IMR-90 (cell line): ENCODE results near the gene AMBRA1. TPM values are rescaled to one million over a fixed set of nuclear protein-coding genes. Genes with fewer than 3 reads are reported as not detected.

Source experiments
- ATAC-seq: fragments of 200-7000 bp; cut with Tn5 transposase; 2 replicates; pipeline ENCODE4 v1.9.1; 2020; ENCODE audit warnings: low read depth, mild to moderate bottlenecking, moderate library complexity
- BruUV-seq: library from RNA; stranded (reverse); fragments of 400-500 nt; replicated peaks from 2 replicates; lab custom pipeline; 2021; lab: Mats Ljungman, UMichigan
- CTCF ChIA-PET: fragments of 300-600 bp; formaldehyde crosslinking; extraction: SDS; loops from one replicate; lab custom pipeline; 2021; ENCODE audit warnings: antibody characterized with exemption; lab: Yijun Ruan, JAX
- POLR2A ChIA-PET: fragments of 300-600 bp; sonication (Branson Sonifier 250); formaldehyde crosslinking; loops from one replicate; lab custom pipeline; 2022; ENCODE audit warnings: antibody characterized with exemption; ENCODE audit not compliant: unreplicated experiment; lab: Charles Lee
- DNase-seq: peaks from one replicate; pipeline ENCODE4 v3.0.0; 2013
- H2AFZ ChIP-seq: replicated peaks from 2 replicates; pipeline ENCODE3; 2013; ENCODE audit warnings: low read length, mild to moderate bottlenecking; ENCODE audit not compliant: poor library complexity
- H2AK5ac ChIP-seq: 2 replicates; pipeline ENCODE4 v1.6.1; 2013; ENCODE audit warnings: low read depth, low read length, inconsistent platforms
- H2AK9ac ChIP-seq: replicated peaks from 2 replicates; pipeline ENCODE3; 2013; ENCODE audit warnings: mild to moderate bottlenecking, low read depth, low read length, moderate library complexity; ENCODE audit not compliant: poor library complexity
- H2BK120ac ChIP-seq: 2 replicates; pipeline ENCODE4 v1.6.1; 2013; ENCODE audit warnings: low read depth, low read length, inconsistent platforms
- H2BK15ac ChIP-seq: 3 replicates; pipeline ENCODE4 v1.6.1; 2013; ENCODE audit warnings: low read depth, low read length, inconsistent platforms
- H2BK20ac ChIP-seq: 2 replicates; pipeline ENCODE4 v1.6.1; 2013; ENCODE audit warnings: low read depth, mild to moderate bottlenecking, inconsistent platforms, low read length, moderate library complexity
- H2BK5ac ChIP-seq: 2 replicates; pipeline ENCODE4 v1.6.1; 2013; ENCODE audit warnings: mild to moderate bottlenecking, low read depth, low read length, inconsistent platforms; ENCODE audit not compliant: poor library complexity, severe bottlenecking
- H3K14ac ChIP-seq: replicated peaks from 2 replicates; pipeline ENCODE4 v1.6.1; 2013; ENCODE audit warnings: low read depth, low read length, inconsistent platforms
- H3K18ac ChIP-seq: 2 replicates; pipeline ENCODE4 v1.6.1; 2013; ENCODE audit warnings: low read depth, low read length, control low read depth
- H3K23ac ChIP-seq: 2 replicates; pipeline ENCODE4 v1.6.1; 2013; ENCODE audit warnings: low read depth, low read length, inconsistent platforms
- H3K27ac ChIP-seq: 2 replicates; pipeline ENCODE4 v1.5.1; 2013; ENCODE audit warnings: mild to moderate bottlenecking, control low read depth, low read length; ENCODE audit not compliant: insufficient read depth
- H3K27me3 ChIP-seq: 2 replicates; pipeline ENCODE4 v1.6.1; 2013; ENCODE audit warnings: low read length; ENCODE audit not compliant: control insufficient read depth, insufficient read depth
- H3K36me3 ChIP-seq: 2 replicates; pipeline ENCODE4 v1.6.1; 2013; ENCODE audit warnings: low read length, mixed read lengths; ENCODE audit not compliant: control insufficient read depth, insufficient read depth
- H3K4ac ChIP-seq: 2 replicates; pipeline ENCODE4 v1.6.1; 2013; ENCODE audit warnings: low read depth, low read length, inconsistent platforms
- H3K4me1 ChIP-seq: 2 replicates; pipeline ENCODE4 v1.6.1; 2013; ENCODE audit warnings: low read length, mixed read lengths; ENCODE audit not compliant: control insufficient read depth, insufficient read depth
- H3K4me2 ChIP-seq: 2 replicates; pipeline ENCODE4 v1.6.1; 2013; ENCODE audit warnings: low read depth, mild to moderate bottlenecking, control low read depth, low read length, moderate library complexity
- H3K4me3 ChIP-seq: 2 replicates; pipeline ENCODE4 v1.5.1; 2013; ENCODE audit warnings: low read depth, mild to moderate bottlenecking, control low read depth, low read length, moderate library complexity; ENCODE audit not compliant: insufficient read depth
- H3K56ac ChIP-seq: 2 replicates; pipeline ENCODE4 v1.6.1; 2013; ENCODE audit warnings: low read length, inconsistent platforms; ENCODE audit not compliant: insufficient read depth; ENCODE audit errors: extremely low read depth
- H3K79me1 ChIP-seq, 2 experiments: 2 replicates each; pipeline ENCODE4 v1.6.1; 2013; ENCODE audit warnings: low read length in 2 of 2, inconsistent platforms in 1 of 2, low read depth in 1 of 2
- H3K9ac ChIP-seq: 2 replicates; pipeline ENCODE4 v1.6.1; 2013; ENCODE audit warnings: low read depth, low read length, control low read depth
- H3K9me1 ChIP-seq: 2 replicates; pipeline ENCODE4 v1.6.1; 2013; ENCODE audit warnings: low read length, inconsistent platforms; ENCODE audit not compliant: insufficient read depth
- H3K9me3 ChIP-seq: 2 replicates; pipeline ENCODE4 v1.6.1; 2013; ENCODE audit warnings: low read length; ENCODE audit not compliant: control insufficient read depth, insufficient read depth
- H4K20me1 ChIP-seq: 2 replicates; pipeline ENCODE4 v1.6.1; 2013; ENCODE audit warnings: low read length, inconsistent platforms; ENCODE audit not compliant: insufficient read depth
- H4K5ac ChIP-seq: 2 replicates; pipeline ENCODE4 v1.6.1; 2013; ENCODE audit warnings: mild to moderate bottlenecking, low read depth, low read length, control low read depth
- H4K8ac ChIP-seq, 2 experiments: 2 replicates each; pipeline ENCODE4 v1.6.1; 2013; ENCODE audit warnings: low read depth in 2 of 2, low read length in 2 of 2, control low read depth in 1 of 2, inconsistent platforms in 1 of 2
- H4K91ac ChIP-seq: 2 replicates; pipeline ENCODE4 v1.6.1; 2013; ENCODE audit warnings: low read depth, low read length, inconsistent platforms; ENCODE audit not compliant: insufficient read depth
- CHD1 ChIP-seq: IDR thresholded peaks from 2 replicates; pipeline ENCODE4 v1.6.1; 2012; ENCODE audit warnings: low read depth, low read length, improper control_type of control experiment
- ELK1 ChIP-seq: fragments of 150-350 bp; IDR thresholded peaks from 2 replicates; pipeline ENCODE4 v1.6.1; 2016; ENCODE audit warnings: low read depth, mild to moderate bottlenecking, low read length, moderate library complexity, borderline replicate concordance
- MAZ ChIP-seq: IDR thresholded peaks from 2 replicates; pipeline ENCODE4 v1.6.1; 2012; ENCODE audit warnings: low read depth, mild to moderate bottlenecking, low read length, improper control_type of control experiment, moderate library complexity, borderline replicate concordance
- WGBS, 2 experiments: methylation state at CpG; one replicate each; pipeline versions ENCODE4 v1.1.5 to v1.1.7; 2013; ENCODE audit warnings: missing lambda C conversion rate in 2 of 2; ENCODE audit not compliant: insufficient read length in 1 of 2; ENCODE audit errors: extremely low coverage in 2 of 2; 5-methylcytosine and 5-hydroxymethylcytosine counted together
- dilution Hi-C: fragments of 300-500 bp; cut with HindIII; formaldehyde crosslinking; loops from one replicate; pipeline ENCODE4 v1.14.3; 2018; ENCODE audit warnings: low sequenced_read_pairs; ENCODE audit not compliant: unreplicated experiment
- in situ Hi-C: fragments of 300-500 bp; cut with MboI; formaldehyde crosslinking; loops from 3 replicates; pipeline ENCODE4 v1.14.3; 2019; ENCODE audit warnings: low sequenced_read_pairs, inconsistent platforms, mixed read lengths
- intact Hi-C: fragments of 100-400 bp; cut with micrococcal nuclease; formaldehyde crosslinking; loops from 2 replicates; pipeline ENCODE4 v1.10.0; 2022
- polyA plus RNA-seq, 3 experiments: library from polyadenylated mRNA; depleted of rRNA; stranded (reverse); fragments of >200 nt; gene quantifications; 2 replicates each; pipeline ENCODE4 v1.2.3, GENCODE V29; 2012; ENCODE audit warnings: low replicate concordance in 1 of 3
- total RNA-seq: library from RNA; depleted of rRNA; stranded (reverse); fragments of >200 nt; gene quantifications from 2 replicates; pipeline ENCODE4 v1.2.3, GENCODE V29; 2012

The AMBRA1 gene
- total and polyA plus RNA-seq, 2 of the 4 experiments (the other 2 are of a cell fraction) = 9.4 to 18.3 TPM

GRCh38 chr11:46547579-46547978 lies 46.2 kb downstream of the AMBRA1 start:
- Histone ChIP-seq H2AK9ac (no peak overlapping the region), H3K23ac (no peak overlapping the region), H3K9ac (no peak overlapping the region), H3K4me2 (no peak overlapping the region), H4K8ac (no peak overlapping the region), H3K27me3 (no peaks in the 10 kb centered on the region), H3K4me1 (no peaks in the 10 kb centered on the region), H3K56ac (no peak overlapping the region), H2BK120ac (no peak overlapping the region), H3K14ac (no peak overlapping the region), H3K9me3 (no peaks in the 10 kb centered on the region), H3K4me3 (no peak overlapping the region), H3K79me1 (peaks cover 8 to 41% of the 10 kb centered on the region in 2 experiments), H2BK5ac (no peak overlapping the region), H2BK20ac (no peak overlapping the region), H2AFZ (no peak overlapping the region), H3K4ac (no peak overlapping the region), H2AK5ac (no peak overlapping the region), H3K18ac (no peak overlapping the region), H4K20me1 (peaks cover 11% of the 10 kb centered on the region), H4K91ac (no peak overlapping the region), H4K5ac (no peak overlapping the region), H2BK15ac (no peak overlapping the region), H3K36me3 (peaks cover 26% of the 10 kb centered on the region), H3K27ac (no peak overlapping the region), H3K9me1 (peaks cover 3% of the 10 kb centered on the region; the same call in 1 of the 2 replicates)
- dilution Hi-C loops (no loop called here), in situ Hi-C loops (no loop called here), intact Hi-C loops (no loop called here)
- DNase-seq (no peak), ATAC-seq (no peak)
- POLR2A ChIA-PET = no interaction called here
- CTCF ChIA-PET = interaction anchor here (1.0 kb wide), 1 partner anchor 225 kb away, joined by 3 read pairs; no protein-coding TSS in a partner anchor
- no TSS peak for BruUV-seq
- no peak for TF ChIP-seq CHD1
- no peak for TF ChIP-seq ELK1
- TF ChIP-seq MAZ = no peak
- whole genome bisulfite sequencing, 2 experiments = no CpG with 5 or more reads among the region's 5 CpGs
